Gastrocnemius medialis (tissue), 4 donors: ENCODE results near the gene SLC38A7.

Source experiments
- CTCF ChIP-seq, 5 experiments: fragments of 450-650 bp in 3 of 5; fragments of 200-600 bp in 2 of 5; sonication (generic) in 2 of 5; IDR thresholded peaks in 4 of 5; conservative IDR thresholded peaks in 1 of 5; 1 replicate in 4 of 5; 2 replicates in 1 of 5; pipeline ENCODE4 v1.5.1; 2016 to 2019; ENCODE audit warnings: antibody characterized with exemption in 5 of 5, mild to moderate bottlenecking in 3 of 5, moderate library complexity in 3 of 5
- POLR2A ChIP-seq, 2 donors: fragments of 450-650 bp; IDR thresholded peaks; one replicate each; pipeline ENCODE4 v1.6.1; 2017; ENCODE audit warnings: antibody characterized with exemption in 2 of 2, mild to moderate bottlenecking in 2 of 2, moderate library complexity in 2 of 2

GRCh38 chr16:58620396-58620795 is 64.2 kb downstream of the SLC38A7 start:
- no peak for TF ChIP-seq CTCF (IDR thresholded peaks at IDR 0.05 in 4 of 5, conservative IDR thresholded peaks at IDR 0.05 in 1 of 5)
- TF ChIP-seq POLR2A (IDR thresholded peaks at IDR 0.05) = no peak
